Measurements from ENCODE around the gene JAKMIP2. TPM values are rescaled to one million over a fixed set of nuclear protein-coding genes. Genes with fewer than 3 reads are reported as not detected.
"Not testable (repeated sequence)": the region's sequence is repeated elsewhere in the genome, so short reads cannot be mapped to it uniquely, and the experiment has no call there.

JAKMIP2 gene
- total RNA-seq, 1 experiment from 2014 or later = 1.2 TPM

GRCh38 chr5:147826361-147826760 lies 43.8 kb upstream of the JAKMIP2 start:
- Histone ChIP-seq H3K27me3 (replicated peaks; ENCODE audit: control insufficient read depth, insufficient read depth, low read length) (no peaks in the 10 kb centered on the region), H3K36me3 (ENCODE audit: control insufficient read depth, insufficient read depth, low read length) (peaks cover 5% of the 10 kb centered on the region), H3K4me3 (ENCODE audit: low read depth, low read length) (no peak overlapping the region), H3K4me1 (peaks cover 27% of the 10 kb centered on the region; the same call in 1 of the 2 replicates), H3K9me3 (no peaks in the 10 kb centered on the region)
- intact Hi-C loops (cut with micrococcal nuclease; ENCODE audit: unreplicated experiment) = no loop called here
- ChIA-PET CTCF (no interaction called here), POLR2A (no interaction called here)
- peaks cover 86% of the 10 kb centered on the region for H3K36me3 Mint-ChIP-seq (ENCODE audit: insufficient read depth, unreplicated experiment)
- H3K27me3 Mint-ChIP-seq (ENCODE audit: insufficient read depth, unreplicated experiment) = no peaks in the 10 kb centered on the region
- H3K4me3 Mint-ChIP-seq (ENCODE audit: unreplicated experiment) = no peak overlapping the region
- no peaks in the 10 kb centered on the region for H3K9me3 Mint-ChIP-seq (ENCODE audit: unreplicated experiment)
- DNase-seq = no peak
- no TSS peak for BruUV-seq (replicated peaks)
- H3K27ac Mint-ChIP-seq (ENCODE audit: unreplicated experiment) = no peak overlapping the region
- no peak for TF ChIP-seq CTCF (IDR thresholded peaks at IDR 0.05; ENCODE audit: insufficient read depth in 1 of 2, low read depth in 1 of 2, low read length in 1 of 2, severe bottlenecking in 1 of 2, unreplicated experiment in 1 of 2)
- H3K4me1 Mint-ChIP-seq (ENCODE audit: low read depth, unreplicated experiment) = peaks cover 26% of the 10 kb centered on the region

GRCh38 chr5:147822686-147823491 lies 40.4 kb upstream of the JAKMIP2 start:
- Histone ChIP-seq H3K4me3 (ENCODE audit: low read depth, low read length) (no peak overlapping the region), H3K9me3 (no peaks in the 10 kb centered on the region), H3K4me1 (peaks cover 16% of the 10 kb centered on the region; the same call in 1 of the 2 replicates), H3K36me3 (ENCODE audit: control insufficient read depth, insufficient read depth, low read length) (peaks cover 1% of the 10 kb centered on the region; the same call in 1 of the 2 replicates), H3K27me3 (replicated peaks; ENCODE audit: control insufficient read depth, insufficient read depth, low read length) (no peaks in the 10 kb centered on the region)
- BruUV-seq (replicated peaks) = no TSS peak
- TF ChIP-seq CTCF (IDR thresholded peaks at IDR 0.05; ENCODE audit: insufficient read depth in 1 of 2, low read depth in 1 of 2, low read length in 1 of 2, severe bottlenecking in 1 of 2, unreplicated experiment in 1 of 2) = peak; percentile 54 to 61
- Mint-ChIP-seq H3K36me3 (ENCODE audit: insufficient read depth, unreplicated experiment) (peaks cover 58% of the 10 kb centered on the region), H3K9me3 (ENCODE audit: unreplicated experiment) (no peaks in the 10 kb centered on the region), H3K27me3 (ENCODE audit: insufficient read depth, unreplicated experiment) (no peaks in the 10 kb centered on the region), H3K4me1 (ENCODE audit: low read depth, unreplicated experiment) (peaks cover 18% of the 10 kb centered on the region), H3K27ac (ENCODE audit: unreplicated experiment) (no peak overlapping the region), H3K4me3 (ENCODE audit: unreplicated experiment) (no peak overlapping the region)
- CTCF ChIA-PET = interaction anchor here (0.6 to 1.0 kb wide), 6 partner anchors 18 to 298 kb away, joined by 3 to 6 read pairs (median 4); no protein-coding TSS in a partner anchor
- POLR2A ChIA-PET = no interaction called here
- intact Hi-C loops (cut with micrococcal nuclease; ENCODE audit: unreplicated experiment) = loop anchor here (1.0 kb wide), 3 partner anchors 15 to 195 kb away; no protein-coding TSS in a partner anchor
- peak in 1 of 2 experiments; percentile 44 for DNase-seq

- BruUV-seq (replicated peaks); H3K36me3 ChIP-seq (ENCODE audit: control insufficient read depth, insufficient read depth, low read length); POLR2A ChIA-PET; H3K4me3 Mint-ChIP-seq (ENCODE audit: unreplicated experiment); H3K27me3 ChIP-seq (replicated peaks; ENCODE audit: control insufficient read depth, insufficient read depth, low read length); H3K4me3 ChIP-seq (ENCODE audit: low read depth, low read length); H3K9me3 Mint-ChIP-seq (ENCODE audit: unreplicated experiment); H3K27me3 Mint-ChIP-seq (ENCODE audit: insufficient read depth, unreplicated experiment); H3K9me3 ChIP-seq; H3K27ac Mint-ChIP-seq (ENCODE audit: unreplicated experiment); DNase-seq: not testable (repeated sequence)
- intact Hi-C loops (cut with micrococcal nuclease; ENCODE audit: unreplicated experiment) = loop anchor here (1.0 kb wide), 2 partner anchors 147 to 194 kb away; no protein-coding TSS in a partner anchor
- H3K4me1 ChIP-seq = peaks cover 16% of the 10 kb centered on the region; the same call in 1 of the 2 replicates
- CTCF ChIA-PET = interaction anchor here (0.6 to 1.0 kb wide), 4 partner anchors 17 to 298 kb away, joined by 3 to 6 read pairs (median 4); no protein-coding TSS in a partner anchor
- peaks cover 53% of the 10 kb centered on the region for H3K36me3 Mint-ChIP-seq (ENCODE audit: insufficient read depth, unreplicated experiment)
- peaks cover 18% of the 10 kb centered on the region for H3K4me1 Mint-ChIP-seq (ENCODE audit: low read depth, unreplicated experiment)
Observed at GRCh38 chr5:147822222-147822621, 39.7 kb upstream of the JAKMIP2 start.
